NCI-H345 treated with DMSO at 0.1 percent for 48 hours (cell line): ENCODE data around the gene RNF208.

ENCODE experiments used
- DNase-seq: peaks from one replicate; lab custom pipeline; 2025; ENCODE audit not compliant: unreplicated experiment; lab: John Stamatoyannopoulos, UW

The RNF208 gene

DNA sequence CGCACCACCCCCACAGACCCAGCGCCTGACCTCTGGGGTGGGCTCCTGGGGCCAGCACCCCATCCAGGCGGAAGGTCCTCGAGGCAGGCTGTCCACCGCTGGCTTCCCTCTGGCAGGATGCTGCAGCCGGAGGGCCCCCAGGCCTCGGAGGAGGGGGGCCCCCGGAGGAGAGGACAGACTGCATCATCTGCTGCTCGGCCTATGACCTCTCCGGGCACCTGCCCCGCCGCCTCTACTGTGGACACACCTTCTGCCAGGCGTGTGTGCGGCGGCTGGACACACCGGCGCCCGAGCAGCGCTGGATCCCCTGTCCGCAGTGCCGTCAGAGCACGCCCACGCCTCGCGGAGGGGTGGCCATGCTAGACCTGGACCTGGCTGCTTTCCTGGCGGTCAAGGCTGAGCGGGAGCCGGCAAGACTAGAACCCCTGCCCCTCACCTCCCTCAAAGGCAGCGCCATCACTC lies 6.5 kb upstream of the RNF208 start:
- DNase-seq: no peak

- no peak for DNase-seq
These were observed 5.9 kb upstream of the RNF208 start for GRCh38 chr9:137227853-137228505.

GRCh38 chr9:137227054-137227852 lies 5.2 kb upstream of the RNF208 start, which contains the start of gene RNF224:
Gene RNF224 (plus strand): TSS chr9:137227502. CDS start chr9:137228336, 834 bp downstream.
- peak; percentile 37 for DNase-seq

DNA sequence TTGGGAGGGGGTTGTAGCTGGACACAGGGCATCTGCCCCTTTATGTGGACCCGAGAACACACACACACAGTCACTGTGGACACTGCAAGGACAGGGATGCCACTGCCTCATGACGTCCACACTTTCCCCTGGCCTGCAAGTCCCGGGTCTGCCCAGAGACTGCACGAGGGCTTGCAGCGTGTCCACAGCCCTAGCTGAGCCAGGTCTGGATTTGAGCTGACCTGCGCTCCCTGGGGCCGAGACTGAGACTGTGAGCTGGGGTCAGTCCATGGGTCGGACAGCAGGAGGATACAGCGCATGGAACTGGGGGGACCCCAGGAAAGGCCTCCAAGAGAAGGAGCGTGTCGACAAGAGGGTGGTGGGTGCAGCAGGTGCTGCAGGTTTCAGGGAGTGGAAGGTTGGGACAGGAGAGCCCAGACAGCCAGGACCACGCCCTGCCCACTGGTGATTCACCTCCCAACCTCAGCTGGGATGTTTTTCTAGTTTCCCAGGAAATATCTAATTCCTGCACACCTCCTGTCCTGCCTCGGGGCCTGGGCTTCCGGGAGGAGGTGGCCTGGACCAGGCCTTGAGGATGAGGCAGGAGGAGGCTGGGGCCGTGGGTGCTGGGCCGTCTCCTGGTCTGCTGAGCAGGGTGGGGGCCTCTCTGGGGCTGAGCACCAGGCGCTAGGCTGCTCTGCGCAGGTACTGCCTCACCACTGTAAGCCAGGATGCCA lies 4.5 kb upstream of the RNF208 start:
- no peak for DNase-seq

DNA sequence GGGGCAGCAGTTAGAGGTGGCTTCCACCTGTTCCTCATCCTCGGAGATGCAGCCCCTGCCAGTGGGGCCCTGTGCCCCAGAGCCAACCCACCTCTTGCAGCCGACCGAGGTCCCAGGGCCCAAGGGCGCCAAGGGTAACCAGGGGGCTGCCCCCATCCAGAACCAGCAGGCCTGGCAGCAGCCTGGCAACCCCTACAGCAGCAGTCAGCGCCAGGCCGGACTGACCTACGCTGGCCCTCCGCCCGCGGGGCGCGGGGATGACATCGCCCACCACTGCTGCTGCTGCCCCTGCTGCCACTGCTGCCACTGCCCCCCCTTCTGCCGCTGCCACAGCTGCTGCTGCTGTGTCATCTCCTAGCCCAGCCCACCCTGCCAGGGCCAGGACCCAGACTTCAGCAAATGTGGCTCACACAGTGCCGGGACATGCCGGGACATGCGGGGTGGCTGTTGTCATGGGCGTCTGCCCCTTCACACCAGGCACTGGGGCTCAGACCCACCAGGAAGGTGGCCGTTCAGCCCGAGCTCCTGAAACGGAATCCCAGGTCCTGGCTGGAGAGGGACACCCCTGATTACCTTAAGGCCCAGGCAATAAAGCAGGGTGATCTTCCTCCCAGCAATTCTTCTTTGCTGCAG lies 3.8 kb upstream of the RNF208 start:
- DNase-seq: no peak

DNA sequence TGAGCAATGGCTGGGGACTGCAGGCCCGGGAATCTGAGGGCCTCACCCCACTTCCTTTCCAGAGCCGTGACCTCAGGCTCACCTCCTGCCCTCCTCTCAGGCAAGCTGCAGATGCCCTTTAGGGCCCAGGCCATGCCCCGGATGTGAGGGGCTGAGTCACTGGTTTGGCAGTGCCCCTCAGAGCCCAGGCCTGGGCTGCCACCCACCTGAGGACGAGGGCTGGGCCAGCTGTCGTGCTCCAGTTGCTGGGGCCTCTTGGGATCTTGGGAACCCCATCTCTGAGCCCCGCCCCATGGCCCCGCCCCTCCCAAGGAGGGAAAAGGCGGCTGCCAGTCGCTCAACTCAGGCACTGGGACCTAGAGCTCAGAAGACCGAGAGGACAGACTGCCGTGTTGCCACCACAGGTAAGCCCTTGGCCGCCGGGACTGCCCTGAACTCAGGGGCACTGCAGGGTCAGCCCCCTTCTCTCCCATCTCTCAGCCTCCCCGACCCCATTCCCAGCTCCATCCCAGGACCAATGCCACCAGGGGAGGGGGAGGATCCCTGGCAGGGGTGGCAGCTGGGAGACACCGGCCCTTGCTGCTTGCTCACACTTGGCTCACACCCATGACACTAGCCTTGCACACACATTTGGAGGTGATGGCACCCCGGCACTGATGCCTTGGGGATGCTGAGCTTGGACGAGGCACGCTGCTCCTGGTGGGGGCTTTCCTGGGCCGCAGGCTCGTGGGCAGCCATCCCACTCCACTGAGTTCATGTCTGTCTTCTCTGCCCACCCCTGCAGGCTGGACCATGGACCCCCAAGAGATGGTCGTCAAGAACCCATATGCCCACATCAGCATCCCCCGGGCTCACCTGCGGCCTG lies 3.0 kb upstream of the RNF208 start, which contains the start of gene CYSRT1:
Gene CYSRT1, plus strand, starts transcription at position 345 of the 865 bp plus-strand sequence. Its CDS starts 448 bp downstream, at position 793.
- no peak for DNase-seq

GRCh38 chr9:137223078-137223970 lies 1.3 kb upstream of the RNF208 start:
- DNase-seq: peak; percentile 95

- DNase-seq: no peak
These were observed 431 bp downstream of the RNF208 start for GRCh38 chr9:137221506-137222111.

DNA sequence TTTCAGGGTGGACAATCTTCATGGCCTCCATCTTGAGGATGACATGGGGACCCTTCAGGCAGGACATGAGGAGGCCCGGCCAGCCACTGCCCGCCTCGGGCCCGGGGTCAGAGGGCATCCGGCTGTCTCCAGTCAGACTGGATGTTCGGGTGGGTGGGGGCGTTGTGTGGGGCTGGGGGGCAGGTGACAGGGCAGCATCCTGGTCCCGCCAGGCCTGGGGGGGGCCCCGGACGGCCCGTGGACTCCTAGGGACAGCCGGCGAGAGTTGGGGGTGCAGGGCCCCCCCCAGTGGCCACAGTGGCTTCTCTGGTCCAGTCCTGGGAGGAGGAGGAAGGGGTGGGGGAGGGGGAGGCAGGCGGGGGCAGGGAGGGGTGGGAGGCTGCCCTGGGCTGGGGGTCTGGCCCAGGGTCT lies 940 bp downstream of the RNF208 start:
- no peak for DNase-seq

DNA sequence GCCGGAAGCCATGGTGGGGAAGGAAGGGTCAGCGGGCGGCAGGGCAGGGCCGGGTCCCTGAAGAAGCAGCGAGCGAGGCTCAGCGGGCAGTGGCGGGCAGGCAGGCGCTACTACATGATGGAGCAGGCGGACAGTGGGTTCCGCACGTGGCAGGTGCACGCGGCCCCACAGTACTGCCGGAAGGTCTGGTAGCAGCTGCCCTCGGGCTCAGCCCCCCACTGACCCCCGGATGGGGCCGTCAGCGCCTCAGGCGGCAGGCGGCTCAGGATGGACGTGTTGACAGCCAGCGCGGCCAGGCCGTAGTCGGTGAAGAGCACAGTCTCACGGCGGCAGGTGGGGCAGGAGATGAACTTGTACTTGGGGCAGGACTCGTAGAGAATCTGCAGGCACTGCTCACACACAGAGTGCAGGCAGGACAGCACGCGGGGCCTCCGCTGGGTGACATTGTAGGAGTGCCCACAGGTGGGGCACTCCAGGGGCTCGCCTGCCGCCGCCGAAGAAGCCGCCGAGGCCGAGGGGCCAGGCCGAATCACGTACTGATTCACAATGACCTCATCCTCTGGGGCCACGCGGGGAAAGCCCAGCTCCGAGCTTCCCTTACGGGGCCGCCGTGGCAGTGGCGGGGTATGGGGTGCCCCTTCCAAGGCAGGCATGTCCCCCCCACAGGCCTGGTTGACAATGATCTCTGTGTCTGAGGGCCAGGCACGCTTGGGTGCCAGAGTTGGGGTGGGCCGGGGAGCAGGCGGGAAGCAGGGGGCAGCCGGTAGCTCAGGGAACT lies 1.5 kb downstream of the RNF208 start:
- no peak for DNase-seq

- no peak for DNase-seq
These were observed 2.2 kb downstream of the RNF208 start for GRCh38 chr9:137219757-137220316.

DNA sequence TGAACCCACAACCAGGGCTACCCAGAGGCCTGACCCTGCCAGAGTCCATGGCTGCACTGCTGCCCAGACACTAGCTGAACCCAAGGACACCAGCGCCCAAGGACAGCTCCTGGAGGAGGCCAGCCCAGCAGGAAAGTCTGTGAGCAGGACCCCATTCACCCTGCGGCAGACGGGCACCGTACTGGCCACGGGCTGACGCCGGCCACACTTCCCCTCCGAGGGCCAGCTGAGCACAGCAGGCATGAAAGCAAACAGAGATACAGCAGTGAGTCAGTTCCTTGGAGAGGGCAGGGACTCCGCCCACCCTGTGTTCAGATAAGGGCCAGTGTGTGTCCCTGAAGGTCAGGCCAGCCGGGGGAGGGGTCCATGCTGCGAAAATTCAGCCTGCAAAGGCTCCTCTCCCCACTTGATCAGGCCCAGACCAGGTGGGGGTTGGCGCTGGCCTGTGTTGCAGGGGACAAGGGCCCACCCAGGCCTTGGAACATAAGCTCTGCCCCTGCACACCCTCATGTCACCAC lies 3.2 kb downstream of the RNF208 start:
- no peak for DNase-seq

- no peak for DNase-seq
These were observed 3.8 kb downstream of the RNF208 start for GRCh38 chr9:137218212-137218753.

DNA sequence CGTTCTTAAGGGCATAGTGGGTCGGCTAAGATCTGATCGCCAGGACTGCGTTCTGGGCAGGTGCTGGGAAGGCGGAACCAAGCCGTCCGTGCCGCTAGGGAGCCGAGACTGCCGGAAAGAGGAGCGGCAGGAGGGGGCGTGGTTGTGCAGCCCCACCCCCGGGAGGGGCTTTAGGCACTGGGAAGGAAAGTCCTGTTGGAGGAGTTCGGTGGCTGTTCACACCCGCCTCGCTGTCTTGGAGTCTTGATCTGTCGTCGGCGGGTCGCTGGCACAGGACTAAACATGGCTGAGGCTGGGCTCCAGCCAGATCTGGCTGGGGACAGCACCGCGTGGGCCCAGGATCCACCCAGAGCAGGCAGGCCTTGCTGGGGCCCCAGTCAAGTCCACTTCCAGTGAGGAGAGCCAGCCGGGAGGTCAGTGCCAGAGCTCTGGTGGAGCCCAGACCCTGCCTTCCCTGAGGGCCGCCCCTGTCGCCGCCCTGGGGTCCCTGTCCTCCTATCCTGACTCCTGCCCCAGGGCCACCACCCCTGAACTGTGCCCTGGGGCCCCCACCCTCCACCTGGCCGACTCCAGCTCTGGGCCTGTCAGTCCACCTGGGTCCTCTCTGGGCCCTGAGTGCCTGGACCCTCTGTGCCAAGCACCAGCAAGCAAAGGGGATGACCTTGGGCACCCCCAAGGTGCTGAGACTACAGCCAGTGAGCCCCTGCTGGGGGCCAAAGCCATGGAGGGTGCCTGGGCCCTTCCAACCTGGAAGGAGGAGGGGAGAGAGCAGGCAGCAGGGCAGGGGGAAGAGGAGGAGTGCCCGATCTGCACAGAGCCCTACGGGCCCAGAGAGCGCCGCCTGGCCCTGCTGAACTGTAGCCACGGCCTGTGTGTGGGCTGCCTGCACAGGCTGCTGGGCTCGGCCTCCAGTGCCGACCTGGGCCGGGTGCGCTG lies 4.5 kb downstream of the RNF208 start:
- DNase-seq: no peak

DNA sequence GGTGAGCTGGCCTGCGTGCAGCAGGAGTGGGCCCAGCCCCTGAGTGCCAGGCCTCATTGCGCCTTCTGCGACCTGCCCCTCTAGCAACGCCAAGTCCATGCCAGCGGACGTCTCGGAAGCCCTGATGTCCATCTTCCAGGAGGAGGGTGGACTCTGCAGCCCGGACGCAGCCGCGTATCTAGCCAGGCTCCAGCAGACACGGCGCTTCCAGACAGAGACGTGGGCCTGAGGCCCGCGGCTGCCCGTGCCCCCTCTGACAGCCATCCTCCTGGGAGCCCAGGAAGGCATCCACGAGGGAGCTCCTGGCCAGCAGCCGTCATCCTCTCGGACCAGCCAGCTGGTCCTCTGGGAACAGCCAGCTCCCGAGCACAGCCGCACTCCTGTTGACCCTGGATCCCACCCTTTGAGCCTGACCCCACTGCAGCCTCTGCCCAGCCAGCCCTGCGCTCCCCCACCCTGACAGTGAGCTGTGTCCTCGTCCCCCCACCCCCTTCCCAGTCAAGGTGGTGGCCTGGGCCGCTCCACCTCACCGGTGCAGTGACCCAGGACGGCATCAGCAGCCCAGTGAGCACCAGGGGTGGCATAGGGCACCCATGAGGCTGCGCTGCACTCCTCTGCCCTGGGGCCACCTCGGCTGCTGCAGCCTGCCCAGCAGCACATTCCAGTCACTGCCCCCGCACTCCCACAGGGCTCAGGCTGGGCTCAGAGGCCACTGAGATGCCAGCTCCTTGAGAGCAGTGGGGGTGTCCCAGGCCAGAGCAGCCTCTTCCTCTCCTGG lies 5.7 kb downstream of the RNF208 start:
- no peak for DNase-seq
